AG09309 (cell line): ENCODE data around the gene GSTCD.
A peak's percentile ranks its signal among the peaks of the same experiment; 100 is the strongest.
"Not testable (repeated sequence)": the region's sequence is repeated elsewhere in the genome, so short reads cannot be mapped to it uniquely, and the experiment has no call there.

Experiments used
- DNase-seq: peaks from one replicate; pipeline ENCODE4 v3.0.0-alpha.2; 2010; ENCODE audit warnings: low read depth
- H3K4me3 ChIP-seq: 2 replicates; pipeline ENCODE4 v1.5.1; 2011; ENCODE audit warnings: mild to moderate bottlenecking, low read depth, low read length, moderate library complexity; ENCODE audit not compliant: control insufficient read depth
- CTCF ChIP-seq: IDR thresholded peaks from 2 replicates; pipeline ENCODE4 v1.5.1; 2011; ENCODE audit warnings: mild to moderate bottlenecking, low read depth, low read length, inconsistent platforms; ENCODE audit not compliant: insufficient read depth, control insufficient read depth; ENCODE audit errors: missing control alignments

Gene GSTCD

GRCh38 chr4:105751718-105752299, 43.2 kb downstream of the GSTCD start:
- TF ChIP-seq CTCF: no peak
- no peak overlapping the region for H3K4me3 ChIP-seq
- no peak for DNase-seq

GRCh38 chr4:105753361-105753760, 44.8 kb downstream of the GSTCD start:
- DNase-seq: no peak
- TF ChIP-seq CTCF: no peak
- H3K4me3 ChIP-seq: no peak overlapping the region

GRCh38 chr4:105755375-105755774, 46.8 kb downstream of the GSTCD start:
- DNase-seq: no peak
- TF ChIP-seq CTCF: no peak
- no peak overlapping the region for H3K4me3 ChIP-seq

GRCh38 chr4:105758958-105759357, 50.4 kb downstream of the GSTCD start:
- DNase-seq: no peak

GRCh38 chr4:105765690-105766407, 57.3 kb downstream of the GSTCD start:
- TF ChIP-seq CTCF: no peak
- DNase-seq: peak; percentile 70

More at GRCh38 chr4:105758958-105759357, 50.4 kb downstream of the GSTCD start:
- H3K4me3 ChIP-seq: no peak overlapping the region
- no peak for TF ChIP-seq CTCF

GRCh38 chr4:105767579-105767978, 59.0 kb downstream of the GSTCD start:
- no peak for TF ChIP-seq CTCF
- DNase-seq: no peak
- no peak overlapping the region for H3K4me3 ChIP-seq

More at GRCh38 chr4:105765690-105766407, 57.3 kb downstream of the GSTCD start:
- no peak overlapping the region for H3K4me3 ChIP-seq

GRCh38 chr4:105770524-105770923, 61.9 kb downstream of the GSTCD start:
- DNase-seq, H3K4me3 ChIP-seq: not testable (repeated sequence)

- not testable (repeated sequence) for H3K4me3 ChIP-seq, DNase-seq
These were observed 63.5 kb downstream of the GSTCD start for GRCh38 chr4:105772065-105772464.

- not testable (repeated sequence) for H3K4me3 ChIP-seq, DNase-seq
These were observed 67.3 kb downstream of the GSTCD start for GRCh38 chr4:105775760-105776415.
